SK-N-SH treated with all-trans-retinoic acid at 6 μM for 48 hours (cell line): ENCODE results near the gene SEMA5B.

Source experiments
- RARB ChIP-seq: fragments of 250-450 bp; sonication (Bioruptor Pico); IDR thresholded peaks from 2 replicates; pipeline ENCODE4 v1.8.0; 2021; ENCODE audit warnings: mild to moderate bottlenecking, moderate library complexity
- TOX ChIP-seq: fragments of 250-450 bp; sonication (Bioruptor Pico); IDR thresholded peaks from 2 replicates; pipeline ENCODE4 v1.8.0; 2021; ENCODE audit warnings: mild to moderate bottlenecking, moderate library complexity, borderline replicate concordance
- TF ChIP-seq, protein P1 (sequence below): fragments of 250-450 bp; sonication (Bioruptor Pico); IDR thresholded peaks from 2 replicates; pipeline ENCODE4 v1.8.0; 2020; ENCODE audit warnings: mild to moderate bottlenecking, moderate library complexity, borderline replicate concordance

- TF ChIP-seq, protein P1, sequence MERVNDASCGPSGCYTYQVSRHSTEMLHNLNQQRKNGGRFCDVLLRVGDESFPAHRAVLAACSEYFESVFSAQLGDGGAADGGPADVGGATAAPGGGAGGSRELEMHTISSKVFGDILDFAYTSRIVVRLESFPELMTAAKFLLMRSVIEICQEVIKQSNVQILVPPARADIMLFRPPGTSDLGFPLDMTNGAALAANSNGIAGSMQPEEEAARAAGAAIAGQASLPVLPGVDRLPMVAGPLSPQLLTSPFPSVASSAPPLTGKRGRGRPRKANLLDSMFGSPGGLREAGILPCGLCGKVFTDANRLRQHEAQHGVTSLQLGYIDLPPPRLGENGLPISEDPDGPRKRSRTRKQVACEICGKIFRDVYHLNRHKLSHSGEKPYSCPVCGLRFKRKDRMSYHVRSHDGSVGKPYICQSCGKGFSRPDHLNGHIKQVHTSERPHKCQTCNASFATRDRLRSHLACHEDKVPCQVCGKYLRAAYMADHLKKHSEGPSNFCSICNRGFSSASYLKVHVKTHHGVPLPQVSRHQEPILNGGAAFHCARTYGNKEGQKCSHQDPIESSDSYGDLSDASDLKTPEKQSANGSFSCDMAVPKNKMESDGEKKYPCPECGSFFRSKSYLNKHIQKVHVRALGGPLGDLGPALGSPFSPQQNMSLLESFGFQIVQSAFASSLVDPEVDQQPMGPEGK (CRISPR knock-in tag) = no peak
- TF ChIP-seq RARB (no peak), TOX (CRISPR knock-in tag) (no peak)
Measured at GRCh38 chr3:123013876-123014275, 13.7 kb downstream of the SEMA5B start.
